HG02798 (cell line): ENCODE results near the gene SLC39A3.

Experiments used
- ATAC-seq: cut with Tn5 transposase; IDR thresholded peaks from one replicate; pipeline ENCODE4 v1.9.1; 2021; ENCODE audit warnings: mild to moderate bottlenecking; ENCODE audit not compliant: unreplicated experiment, poor library complexity

SLC39A3 gene

DNA sequence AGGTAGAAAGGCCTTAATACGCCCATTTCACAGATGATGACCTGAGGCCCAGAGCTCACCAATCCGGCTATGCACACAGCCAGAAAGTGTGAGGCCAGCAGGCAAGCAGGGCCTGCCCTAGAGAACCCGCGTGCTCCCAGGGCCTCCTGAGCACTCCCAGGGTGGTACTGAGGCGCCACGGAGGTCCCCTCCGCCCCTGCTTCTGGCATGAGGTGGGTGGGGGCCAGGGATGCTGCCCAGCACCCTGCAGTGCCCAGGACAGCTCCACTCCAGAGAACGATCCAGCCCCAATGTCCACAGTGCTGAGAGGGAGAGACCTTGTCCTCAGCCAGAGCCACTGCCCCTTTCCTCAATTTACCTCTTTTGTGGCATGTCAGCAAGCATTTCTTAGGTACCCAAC is 29.4 kb upstream of the SLC39A3 start:
- ATAC-seq = no peak

DNA sequence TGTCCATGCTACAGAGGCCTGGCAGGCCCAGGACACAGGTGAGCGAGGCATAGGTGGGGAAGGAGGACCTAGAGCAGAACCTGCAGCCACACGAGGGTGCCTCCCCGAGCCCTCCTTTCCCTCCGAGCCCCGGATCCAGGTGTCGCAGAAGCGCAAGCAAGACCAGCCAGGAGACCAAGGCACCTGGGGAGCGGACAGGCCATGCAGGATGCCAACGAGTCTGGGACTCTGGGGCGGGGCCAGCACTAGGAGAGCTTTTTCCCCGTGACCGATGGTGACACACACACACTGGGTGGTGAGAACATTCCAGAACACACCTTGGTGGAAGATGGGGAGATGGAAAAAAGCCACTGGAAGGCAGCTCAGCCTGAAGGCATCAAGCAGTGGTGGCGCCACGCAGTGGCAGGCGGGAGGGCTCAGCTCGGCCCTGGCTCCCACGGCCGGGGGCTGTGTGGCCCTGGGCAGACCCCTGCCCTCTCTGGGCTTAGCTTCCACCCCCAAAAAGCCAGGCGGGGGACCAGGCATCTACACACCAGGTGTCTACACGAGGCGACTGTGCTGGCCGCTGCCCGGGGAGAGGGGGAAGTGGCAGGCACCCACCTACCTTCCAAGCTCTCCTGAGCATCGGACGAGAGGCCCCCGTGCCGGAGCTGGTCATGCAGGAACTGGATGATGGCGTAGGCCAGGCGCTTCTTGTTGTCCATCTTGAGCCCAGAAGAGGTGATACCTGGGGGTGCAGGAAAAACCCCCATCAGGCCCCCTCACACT is 28.7 kb upstream of the SLC39A3 start:
- ATAC-seq = no peak

DNA sequence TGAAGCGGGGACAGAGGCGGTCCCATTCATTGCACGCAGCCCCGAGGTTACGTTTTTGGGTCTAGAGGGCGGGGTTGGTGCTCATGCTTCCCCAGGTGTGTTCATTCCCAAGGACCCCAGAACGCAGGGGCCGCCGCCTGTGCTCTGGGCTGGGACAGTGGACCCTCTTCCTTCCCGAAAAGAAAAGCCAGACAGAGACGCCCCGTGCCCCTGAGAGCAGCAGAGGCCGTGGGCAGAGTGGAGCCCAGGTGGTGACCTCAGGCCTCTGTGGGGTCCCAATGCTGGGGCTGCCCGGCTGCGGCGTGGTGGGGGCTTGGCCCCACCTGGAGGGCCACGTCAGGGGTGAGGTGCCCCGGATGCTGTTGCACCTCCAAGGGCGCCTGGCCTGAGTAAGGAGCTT is 27.9 kb upstream of the SLC39A3 start:
- no peak for ATAC-seq

DNA sequence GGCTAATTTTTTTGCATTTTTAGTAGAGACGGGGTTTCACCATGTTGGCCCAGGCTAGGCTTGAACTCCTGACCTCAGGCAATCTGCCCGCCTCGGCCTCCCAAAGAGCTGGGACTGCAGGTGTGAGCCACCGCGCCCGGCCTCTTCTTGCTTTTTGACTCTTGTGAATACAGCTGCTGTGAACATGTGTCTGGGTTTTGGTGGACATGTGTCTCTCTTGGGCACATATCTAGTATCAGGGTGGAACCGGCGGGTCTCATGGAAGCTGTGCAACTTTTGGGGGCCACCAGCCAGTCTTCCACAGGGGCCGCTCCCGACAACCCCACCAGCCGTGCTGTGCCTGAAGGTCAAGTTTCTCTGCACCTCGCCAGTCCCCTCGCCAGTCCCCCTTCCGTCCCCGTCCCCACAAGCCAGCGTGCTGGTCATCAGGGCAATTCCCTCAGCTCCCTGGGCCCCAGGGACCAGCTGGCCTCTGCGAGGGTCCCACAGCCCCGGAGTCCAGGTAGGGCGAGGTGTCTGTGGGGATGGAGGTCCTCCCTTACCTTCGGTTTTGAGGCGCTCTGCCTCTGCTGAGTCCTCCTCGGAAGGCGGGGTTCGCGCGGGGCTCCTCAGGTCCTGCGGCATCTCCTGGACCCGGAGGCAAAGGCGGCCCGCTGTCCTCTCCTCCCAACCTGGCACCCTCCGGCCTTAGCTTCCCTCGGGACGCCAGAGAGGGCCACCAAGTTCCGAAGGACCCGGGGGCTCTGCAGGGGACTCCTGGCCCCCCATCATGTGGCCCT is 27.0 kb upstream of the SLC39A3 start:
- ATAC-seq = no peak

DNA sequence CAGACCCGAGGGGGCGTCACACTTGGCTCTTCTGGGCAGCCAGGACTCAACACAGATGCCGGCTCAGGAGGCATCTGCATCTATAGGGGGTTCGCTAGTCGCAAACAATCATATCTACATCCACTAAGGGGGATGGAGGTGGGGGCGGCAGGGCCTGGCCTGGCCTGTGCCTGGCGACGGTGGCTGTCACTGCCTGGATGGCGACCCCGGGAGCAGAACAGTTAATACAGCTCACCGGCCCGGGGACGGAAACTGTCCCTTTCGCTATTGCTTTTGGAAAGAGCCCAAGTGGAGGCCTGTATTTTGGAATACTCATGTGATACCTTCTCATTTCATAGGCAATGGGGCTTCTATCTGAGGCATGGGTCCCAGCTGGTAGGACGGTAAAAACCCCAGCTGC is 25.6 kb upstream of the SLC39A3 start:
- ATAC-seq = no peak

DNA sequence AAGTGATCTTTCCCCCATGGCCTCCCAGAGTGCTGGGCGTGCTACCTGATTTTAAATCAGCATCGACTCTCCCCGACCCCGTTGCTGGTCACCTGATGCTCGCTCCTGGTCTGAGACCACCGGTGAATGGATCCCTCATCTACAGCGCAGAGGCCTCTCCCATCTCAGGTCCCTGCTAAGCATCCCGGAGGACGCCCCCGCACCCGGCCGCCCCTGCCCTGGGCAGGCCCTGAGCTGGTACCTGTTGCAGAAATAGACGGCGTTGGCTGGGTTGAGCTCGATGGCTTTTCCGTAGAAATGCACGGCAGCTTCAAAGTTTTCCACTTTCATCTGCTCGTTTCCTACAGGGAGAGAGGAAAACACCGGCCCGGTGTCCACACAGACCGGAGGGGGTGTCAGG is 25.1 kb upstream of the SLC39A3 start:
- no peak for ATAC-seq

DNA sequence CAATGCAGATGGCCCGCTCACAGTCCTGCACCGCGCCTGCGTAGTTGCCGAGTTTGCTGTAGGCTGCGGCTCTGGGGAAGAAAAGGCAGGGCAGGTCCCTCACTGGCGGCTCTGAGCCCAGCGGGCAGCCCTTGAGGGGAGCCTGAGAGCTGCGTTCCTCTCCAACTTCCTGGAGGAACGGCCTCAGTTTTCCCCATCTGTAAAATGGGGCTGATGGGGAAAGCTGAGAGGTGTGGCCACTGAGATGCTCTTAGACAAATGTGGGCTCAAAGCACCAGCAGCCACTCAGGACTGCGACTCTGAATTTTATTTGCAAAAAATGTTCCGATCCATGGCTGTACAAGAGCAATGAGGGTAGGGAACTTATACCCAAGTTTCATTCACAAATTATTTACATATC is 23.9 kb upstream of the SLC39A3 start:
- ATAC-seq = no peak

DNA sequence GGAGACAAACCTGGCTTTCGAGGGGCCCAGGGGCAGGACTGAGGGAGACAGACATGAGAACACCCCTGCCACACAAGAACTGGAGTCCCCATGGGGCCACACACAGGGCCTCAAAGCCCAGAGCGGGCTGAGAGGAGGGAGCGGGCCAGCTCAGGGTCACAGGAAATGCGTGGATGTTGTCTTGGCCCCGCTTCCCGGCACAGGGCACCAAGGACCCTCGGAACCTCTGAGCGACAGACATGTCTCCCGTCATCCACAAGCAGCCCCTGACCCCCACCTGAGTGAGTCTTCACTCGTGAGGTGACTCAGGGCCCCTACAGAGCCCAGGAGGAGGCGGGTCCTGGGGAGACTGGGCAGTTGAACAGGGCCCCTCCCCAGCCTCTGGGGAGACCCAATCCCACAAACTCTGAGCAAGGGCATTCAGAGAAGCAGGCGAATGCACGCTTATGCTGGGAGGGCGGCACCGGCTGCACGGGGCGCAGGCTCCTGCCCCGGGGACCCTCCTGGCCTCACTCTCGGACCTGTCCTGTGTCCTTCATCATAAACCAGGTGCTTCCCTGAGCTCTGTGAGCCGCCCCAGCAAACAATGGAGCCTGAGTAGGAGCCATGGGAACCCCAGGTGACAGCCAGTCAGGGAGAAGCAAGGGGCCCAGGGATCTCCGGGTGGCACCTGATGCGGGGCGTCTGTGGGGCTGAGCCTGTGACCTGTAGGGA is 23.1 kb upstream of the SLC39A3 start:
- no peak for ATAC-seq

DNA sequence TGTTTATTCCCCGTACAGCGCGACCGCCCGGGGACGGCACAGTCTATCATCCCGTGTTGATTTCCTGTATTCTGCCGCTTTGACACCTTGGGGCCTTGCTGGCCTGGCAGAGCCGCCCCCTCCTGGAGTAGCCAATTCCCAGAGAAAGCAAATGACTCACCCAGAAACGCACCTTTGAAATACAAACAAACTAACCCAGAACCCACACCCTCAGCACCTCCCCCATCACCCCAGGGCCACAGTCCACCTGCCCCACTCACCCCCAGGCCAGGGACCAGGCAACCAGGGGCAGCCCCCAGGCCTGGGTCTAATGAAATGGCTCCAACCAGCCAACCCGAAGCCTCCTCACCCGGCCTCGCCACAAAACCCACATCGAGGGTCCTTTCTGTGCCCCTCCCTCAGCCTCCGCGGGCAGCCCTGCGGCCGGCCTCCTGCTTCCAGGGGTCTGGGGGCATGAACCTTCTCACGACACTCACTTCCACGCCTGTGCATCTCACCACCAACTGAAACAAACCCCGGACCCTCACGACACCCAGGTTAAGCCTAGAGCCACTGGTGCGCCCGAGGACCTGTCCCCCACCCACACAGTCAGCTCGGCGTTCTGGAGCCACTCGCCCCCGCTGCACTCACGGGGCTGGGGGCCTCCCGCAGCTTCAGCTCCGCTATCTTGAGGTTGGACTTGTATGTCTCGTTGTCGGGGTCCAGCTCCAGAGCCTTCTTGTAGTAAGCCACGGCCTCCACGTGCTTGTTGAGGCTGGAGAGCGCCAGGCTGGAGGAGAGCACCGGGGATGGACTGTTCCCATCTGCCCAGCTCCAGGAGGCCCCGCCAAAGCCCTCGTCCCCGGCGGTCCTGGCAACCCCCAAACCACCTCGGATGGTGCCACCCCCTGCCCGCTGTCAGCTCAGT is 22.3 kb upstream of the SLC39A3 start:
- ATAC-seq = no peak

DNA sequence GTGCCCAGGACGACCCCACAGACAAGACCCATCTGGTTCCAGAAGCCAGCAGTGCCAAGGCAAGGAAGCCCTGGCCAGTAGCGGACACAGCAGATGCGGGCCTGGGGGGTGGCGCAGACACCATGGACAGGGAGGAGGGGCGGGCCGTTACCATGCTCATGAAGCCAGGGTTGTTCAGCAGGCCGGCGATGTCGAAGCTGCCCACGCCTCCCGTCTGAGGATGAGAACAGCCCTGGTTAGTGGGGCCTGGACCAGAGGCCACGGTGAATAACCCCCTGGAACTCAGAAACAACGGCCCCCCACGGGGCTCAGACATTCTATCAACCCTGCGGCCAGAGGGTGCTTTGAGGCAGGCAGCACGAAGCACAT is 21.5 kb upstream of the SLC39A3 start:
- no peak for ATAC-seq

DNA sequence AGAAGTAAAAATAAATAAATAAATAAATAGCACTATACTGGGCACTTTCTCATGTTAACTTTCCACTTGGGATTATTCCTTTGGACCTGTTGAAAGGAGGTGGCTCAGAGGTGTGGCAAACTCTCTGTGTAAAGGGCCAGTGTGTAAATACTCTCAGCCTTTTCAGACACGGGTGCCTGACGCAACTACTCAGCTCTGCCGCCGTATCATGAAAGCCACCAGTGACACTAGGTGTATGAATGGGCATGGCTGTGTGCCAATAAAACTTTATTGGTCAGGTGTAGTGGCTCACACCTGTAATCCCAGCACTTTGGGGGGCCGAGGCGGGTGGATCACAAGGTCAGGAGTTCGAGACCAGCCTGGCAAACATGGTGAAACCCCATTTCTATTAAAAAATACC is 20.1 kb upstream of the SLC39A3 start:
- no peak for ATAC-seq

DNA sequence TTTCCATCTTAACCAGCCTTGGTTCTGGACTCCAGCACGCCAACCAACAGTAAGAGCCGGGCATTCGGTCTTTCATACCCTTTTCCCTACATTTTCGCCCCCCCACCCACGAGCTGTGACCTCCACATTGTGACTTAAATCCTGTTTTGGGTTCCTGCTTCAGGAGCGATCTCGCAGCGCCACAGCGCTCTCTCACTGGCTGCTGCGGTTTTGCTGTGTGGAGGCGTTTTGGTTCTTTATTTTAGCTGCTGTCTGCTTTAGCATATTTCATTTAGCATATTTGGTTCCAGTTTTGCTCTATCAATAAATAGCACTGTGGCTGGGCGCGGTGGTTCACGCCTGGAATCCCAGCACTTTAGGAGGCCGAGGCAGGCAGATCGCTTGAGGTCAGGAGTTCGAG is 19.5 kb upstream of the SLC39A3 start:
- no peak for ATAC-seq

DNA sequence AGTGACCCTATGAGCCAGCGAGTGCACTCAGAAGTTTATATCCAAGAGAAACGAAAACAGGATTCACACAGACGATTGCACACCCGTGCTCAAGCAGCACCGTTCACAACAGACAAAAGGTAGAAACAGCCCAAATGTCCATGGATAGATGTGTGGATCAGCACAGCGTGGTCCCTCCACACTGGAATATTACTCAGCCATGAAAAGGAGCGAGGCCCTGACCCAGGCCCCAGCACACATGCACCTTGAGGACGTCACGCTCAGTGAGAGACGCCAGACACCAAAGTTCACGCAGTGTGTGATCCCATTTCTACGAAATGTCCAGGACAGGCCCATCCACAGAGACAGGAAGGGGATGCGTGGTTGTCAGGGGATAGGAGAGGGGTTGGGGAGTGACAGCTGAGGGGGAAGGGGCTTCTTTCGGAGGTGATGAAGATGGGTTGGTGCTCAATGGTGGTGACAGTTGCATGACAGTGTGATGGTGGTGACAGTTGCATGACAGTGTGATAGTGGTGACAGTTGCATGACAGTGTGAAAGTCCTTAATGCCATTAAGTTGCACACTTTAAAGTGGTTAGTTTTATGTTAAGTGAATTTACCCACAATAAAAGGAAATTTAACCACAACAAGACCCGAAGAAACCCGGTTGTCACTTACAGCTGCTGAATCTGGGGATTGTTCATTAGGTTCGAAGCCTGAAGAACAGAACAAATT is 18.9 kb upstream of the SLC39A3 start:
- ATAC-seq = no peak

DNA sequence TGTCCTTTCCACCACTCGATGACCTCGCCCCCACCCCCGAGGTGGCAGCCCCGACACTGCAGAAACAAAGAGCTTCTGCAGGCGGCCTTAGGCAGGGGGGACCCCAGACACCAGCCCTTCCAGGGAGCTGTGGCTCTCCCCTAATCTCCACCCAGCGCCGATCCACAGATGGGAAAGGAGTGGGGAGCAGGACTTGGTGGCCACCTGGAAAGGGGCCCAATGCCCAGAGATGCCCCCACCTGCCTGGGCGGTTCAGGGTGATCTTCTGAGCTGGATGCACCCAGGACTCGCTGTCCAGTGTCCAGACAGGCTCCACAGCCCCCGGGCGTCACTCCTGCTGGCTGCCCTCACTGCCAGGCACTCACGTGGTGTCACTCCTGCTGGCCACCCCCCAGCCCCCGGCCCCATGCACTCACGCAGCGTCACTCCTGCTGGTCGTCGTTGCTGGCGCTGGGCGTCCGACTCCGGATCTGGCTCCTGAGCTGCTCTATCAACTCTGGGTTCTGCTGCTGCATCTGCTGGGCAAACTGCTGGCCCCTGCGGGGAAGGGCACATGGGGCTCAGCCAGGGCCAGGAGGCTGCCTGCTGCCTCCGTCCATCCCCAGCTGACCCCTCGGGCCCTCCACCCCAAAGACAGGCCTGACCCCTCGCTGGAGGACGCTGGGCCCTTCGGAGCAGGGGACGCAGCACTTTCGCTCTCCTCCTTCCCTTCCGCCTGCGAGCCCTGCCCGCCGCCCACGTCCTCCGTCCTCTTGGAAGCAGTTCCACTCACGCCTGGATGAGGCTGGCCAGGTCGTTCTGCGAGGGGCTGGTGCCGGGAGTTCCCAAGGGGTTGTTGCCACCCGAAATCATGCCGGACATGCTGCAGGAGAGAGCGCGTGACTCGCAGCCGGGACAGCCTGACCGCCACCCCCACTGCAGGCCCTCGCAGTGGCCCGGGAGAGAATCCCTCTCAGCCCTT is 17.4 kb upstream of the SLC39A3 start:
- ATAC-seq = no peak

DNA sequence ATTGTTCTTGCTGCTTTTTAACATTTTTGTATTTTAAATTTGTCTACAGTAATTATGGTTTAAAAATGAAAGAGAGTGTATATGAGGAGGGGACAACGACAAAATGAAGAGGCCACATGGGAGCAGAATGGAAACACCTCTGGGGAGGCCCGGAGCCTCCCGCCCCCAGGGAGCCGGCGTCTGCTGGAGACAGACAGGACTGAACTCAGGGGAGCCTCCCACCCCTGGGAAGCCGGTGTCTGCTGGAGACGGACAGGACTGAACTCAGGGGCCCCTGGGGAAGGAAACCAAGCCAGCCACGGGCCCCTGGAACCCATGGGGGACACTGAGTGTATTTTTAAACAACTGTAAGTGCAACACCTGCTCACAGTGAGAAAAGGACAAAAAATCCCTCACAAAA is 16.7 kb upstream of the SLC39A3 start:
- no peak for ATAC-seq

DNA sequence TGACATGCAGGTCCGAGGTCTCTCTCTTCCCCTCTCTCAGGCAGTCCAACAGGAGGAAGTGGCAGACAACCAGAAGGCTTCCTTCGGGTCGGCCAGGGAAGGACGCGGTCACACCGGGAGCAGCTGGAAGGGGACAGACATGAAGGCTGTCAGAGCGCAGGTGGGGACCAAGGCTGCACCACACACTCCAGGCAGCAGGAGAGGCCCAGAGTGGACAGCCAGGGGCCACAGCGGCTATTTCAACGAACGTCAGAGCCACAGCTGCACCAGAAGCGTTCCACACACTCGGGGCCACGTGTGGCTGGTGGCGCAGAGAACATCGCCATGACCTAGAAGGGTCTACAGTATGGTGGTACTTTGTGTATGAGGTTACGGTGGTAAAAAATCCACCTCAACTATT is 16.0 kb upstream of the SLC39A3 start:
- ATAC-seq = no peak

DNA sequence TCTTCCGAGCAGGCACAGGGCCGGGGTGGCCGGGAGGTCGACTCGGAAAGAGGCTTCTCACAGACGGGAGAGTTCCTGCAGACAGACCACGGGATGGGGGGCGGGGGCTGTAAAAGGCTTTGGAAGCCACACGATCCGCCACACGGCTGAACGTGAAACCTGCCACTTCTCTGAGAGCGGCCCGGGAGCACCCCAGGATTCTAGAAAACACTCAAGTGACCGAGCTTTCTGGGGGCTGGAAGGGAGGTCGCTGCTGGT is 15.6 kb upstream of the SLC39A3 start:
- no peak for ATAC-seq

DNA sequence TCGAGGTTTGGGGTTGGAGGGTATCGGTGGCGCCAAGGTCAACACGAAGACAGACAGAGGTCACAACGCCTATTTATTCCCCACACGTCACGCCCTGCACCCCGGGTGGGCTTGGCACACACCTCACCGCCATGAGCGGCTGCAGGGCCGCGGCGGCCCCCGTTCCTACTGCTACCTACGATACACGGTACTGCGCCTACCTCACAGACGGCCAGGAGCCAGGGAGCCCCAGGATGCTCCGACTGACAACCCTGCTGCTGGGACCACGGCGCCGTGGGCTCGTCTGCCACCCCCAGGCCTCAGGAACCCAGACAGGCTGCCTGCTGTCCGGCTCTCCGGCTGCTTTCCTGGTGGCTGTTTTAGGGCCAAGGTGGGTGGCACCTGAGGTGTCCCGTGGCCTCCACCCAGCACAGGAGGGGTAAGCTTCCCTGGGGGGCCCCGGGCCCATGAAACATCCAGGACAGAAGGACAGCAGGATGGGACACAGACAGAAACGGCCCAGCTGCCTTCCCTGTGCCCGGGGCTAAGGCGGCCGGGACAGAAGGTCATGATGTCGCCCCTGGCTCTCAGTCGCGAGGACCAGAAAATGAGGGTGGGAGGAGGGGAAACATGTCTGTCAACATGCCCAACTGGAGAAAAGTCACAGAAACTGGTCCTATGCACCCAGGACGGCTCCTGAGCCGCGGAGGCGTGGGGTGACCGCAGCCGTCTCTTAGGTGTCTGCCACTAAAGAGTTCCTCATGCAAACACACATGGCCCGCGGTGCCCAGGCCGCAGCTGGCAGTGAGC is 15.0 kb upstream of the SLC39A3 start:
- no peak for ATAC-seq
